ENCODE measurements around the gene VAPB.

- TF ChIP-seq CTCF (IDR thresholded peaks at IDR 0.05) (no peak), POLR2A (IDR thresholded peaks at IDR 0.05) (no peak)
These were observed 12.0 kb upstream of the VAPB start for GRCh38 chr20:58377017-58377416.

Data from Peyer's patch (tissue), 4 donors.